ENCODE measurements around the gene MRPS27. TPM values are rescaled to one million over a fixed set of nuclear protein-coding genes. Genes with fewer than 3 reads are reported as not detected.

Gene MRPS27
- total and polyA plus RNA-seq, 8 donors: 14.8 to 43.3 (median 23.1) TPM

GRCh38 chr5:72184408-72184807, 135.6 kb downstream of the MRPS27 start:
- H3K27me3 ChIP-seq: peaks cover 0 to 14% (median 0%) of the 10 kb centered on the region in 3 donors
- TF ChIP-seq CTCF (IDR thresholded peaks at IDR 0.05) (no peak), POLR2A (IDR thresholded peaks at IDR 0.05) (no peak), EP300 (IDR thresholded peaks at IDR 0.05) (no peak), POLR2AphosphoS5 (IDR thresholded peaks at IDR 0.05) (no peak)
- H3K4me1 ChIP-seq: peaks cover 0 to 48% (median 8%) of the 10 kb centered on the region in 4 donors
- no peaks in the 10 kb centered on the region for H3K9me3 ChIP-seq
- 76 to 84% (median 80%) methylated on average over 3 of the region's 3 CpGs for WGBS, 5 donors
- H3K27ac ChIP-seq: no peak overlapping the region
- intact Hi-C loops (cut with DNase I; ENCODE audit: low total_unique reads): no loop called here
- no peak overlapping the region for H3K4me3 ChIP-seq
- H3K36me3 ChIP-seq: peaks cover 0 to 43% (median 10%) of the 10 kb centered on the region in 4 donors
- peak in 1 of 2 donors; percentile 23 for DNase-seq

- Histone ChIP-seq H3K9me3 (no peaks in the 10 kb centered on the region), H3K4me3 (no peak overlapping the region), H3K4me1 (peaks cover 0 to 54% (median 10%) of the 10 kb centered on the region in 4 donors), H3K27me3 (peaks cover 0 to 14% (median 0%) of the 10 kb centered on the region in 3 donors), H3K27ac (peak overlapping the region in 1 of 5 donors; percentile 4), H3K36me3 (peaks cover 0 to 32% (median 8%) of the 10 kb centered on the region in 4 donors)
- WGBS, 5 donors: 60 to 85% (median 75%) methylated on average over 7 of the region's 7 CpGs
- intact Hi-C loops (cut with DNase I; ENCODE audit: low total_unique reads): no loop called here
- DNase-seq: no peak
- TF ChIP-seq EP300 (IDR thresholded peaks at IDR 0.05): no peak
- TF ChIP-seq POLR2AphosphoS5 (IDR thresholded peaks at IDR 0.05): no peak
- no peak for TF ChIP-seq POLR2A (IDR thresholded peaks at IDR 0.05)
- no peak for TF ChIP-seq CTCF (IDR thresholded peaks at IDR 0.05)
Measured at GRCh38 chr5:72183101-72183520, 136.9 kb downstream of the MRPS27 start.

- no peak for DNase-seq
- TF ChIP-seq POLR2AphosphoS5 (IDR thresholded peaks at IDR 0.05) (no peak), EP300 (IDR thresholded peaks at IDR 0.05) (no peak), CTCF (IDR thresholded peaks at IDR 0.05) (no peak), POLR2A (IDR thresholded peaks at IDR 0.05) (no peak)
- 86 to 93% (median 88%) methylated on average over 7 of the region's 7 CpGs for WGBS, 5 donors
- H3K9me3 ChIP-seq: no peaks in the 10 kb centered on the region
- H3K4me1 ChIP-seq: peaks cover 0 to 54% (median 10%) of the 10 kb centered on the region in 4 donors
- peaks cover 0 to 14% (median 0%) of the 10 kb centered on the region in 3 donors for H3K27me3 ChIP-seq
- peaks cover 0 to 28% (median 6%) of the 10 kb centered on the region in 4 donors for H3K36me3 ChIP-seq
- H3K27ac ChIP-seq: no peak overlapping the region
- intact Hi-C loops (cut with DNase I; ENCODE audit: low total_unique reads): no loop called here
- H3K4me3 ChIP-seq: no peak overlapping the region
Measured at GRCh38 chr5:72182686-72183085, 137.4 kb downstream of the MRPS27 start.

GRCh38 chr5:72180925-72181324, 139.1 kb downstream of the MRPS27 start:
- Histone ChIP-seq H3K27ac (peak overlapping the region in 1 of 5 donors; percentile 76), H3K4me3 (no peak overlapping the region), H3K27me3 (peaks cover 0 to 14% (median 0%) of the 10 kb centered on the region in 3 donors), H3K4me1 (peaks cover 0 to 49% (median 10%) of the 10 kb centered on the region in 4 donors), H3K9me3 (no peaks in the 10 kb centered on the region), H3K36me3 (peaks cover 0 to 15% (median 5%) of the 10 kb centered on the region in 4 donors)
- WGBS, 5 donors: 58 to 87% (median 68%) methylated on average over 4 of the region's 4 CpGs
- TF ChIP-seq POLR2AphosphoS5 (IDR thresholded peaks at IDR 0.05): no peak
- TF ChIP-seq CTCF (IDR thresholded peaks at IDR 0.05): no peak
- intact Hi-C loops (cut with DNase I; ENCODE audit: low total_unique reads): no loop called here
- DNase-seq: no peak

All from stomach (tissue), 9 donors.